ENCODE results near the gene TRPT1. TPM values are rescaled to one million over a fixed set of nuclear protein-coding genes. Genes with fewer than 3 reads are reported as not detected.

TRPT1 gene
- total RNA-seq, 2 experiments from 2014 or later: 40.6 to 49.0 TPM

- no peaks in the 10 kb centered on the region for H3K79me2 ChIP-seq (ENCODE audit: insufficient read depth, low read depth, low read length)
- ChIA-PET POLR2A (no interaction called here), CTCF (ENCODE audit: unreplicated experiment) (no interaction called here)
- H3K4me1 ChIP-seq (ENCODE audit: insufficient read depth, low read length, poor library complexity, severe bottlenecking): peaks cover 25% of the 10 kb centered on the region
- no peak overlapping the region for H3K4me2 ChIP-seq (ENCODE audit: low read length)
- H3K27ac ChIP-seq (ENCODE audit: low read depth, low read length, poor library complexity, severe bottlenecking): no peak overlapping the region
- H3K9me3 ChIP-seq (ENCODE audit: low read length): no peaks in the 10 kb centered on the region
- no peaks in the 10 kb centered on the region for H3K36me3 ChIP-seq (ENCODE audit: insufficient read depth, low read length)
- intact Hi-C loops (cut with micrococcal nuclease; ENCODE audit: unreplicated experiment): no loop called here
- H3K4me3 ChIP-seq (ENCODE audit: low read depth, low read length, poor library complexity, severe bottlenecking): no peak overlapping the region
- BruUV-seq (replicated peaks): no TSS peak
- no peak for DNase-seq (ENCODE audit: low spot score)
- no peaks in the 10 kb centered on the region for H3K9me2 ChIP-seq (ENCODE audit: insufficient read depth, low read length)
- no peak for TF ChIP-seq EZH2phosphoT487 (IDR thresholded peaks at IDR 0.05; ENCODE audit: borderline replicate concordance, low read depth, low read length)
- TF ChIP-seq CTCF (conservative IDR thresholded peaks at IDR 0.05; ENCODE audit: low read length): no peak
- no peaks in the 10 kb centered on the region for H4K20me1 ChIP-seq (ENCODE audit: insufficient read depth, low read length)
- H2AFZ ChIP-seq (ENCODE audit: low read length): no peak overlapping the region
Observed at GRCh38 chr11:64255135-64256128, 29.4 kb upstream of the TRPT1 start.

DNA sequence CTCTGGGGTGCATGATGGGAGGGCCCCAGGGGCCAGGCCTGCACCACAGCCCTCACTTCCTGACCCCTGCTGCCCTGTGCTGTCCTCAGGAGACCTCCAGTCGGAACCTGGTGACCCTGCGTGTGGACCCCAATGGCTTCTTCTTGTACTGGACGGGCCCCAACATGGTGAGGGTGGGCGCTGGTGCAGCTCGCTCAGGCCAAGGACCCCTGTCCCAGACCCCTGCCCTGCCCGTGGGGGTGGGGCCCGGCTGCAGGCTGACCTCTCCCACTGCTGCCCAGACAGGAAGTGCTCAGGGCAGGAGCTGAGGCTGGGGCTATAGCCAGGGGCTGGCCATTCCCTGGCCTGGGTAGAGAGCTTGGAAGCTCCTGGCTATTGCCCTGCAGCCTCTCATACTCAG, 28.3 kb upstream of the TRPT1 start:
- H3K4me1 ChIP-seq (ENCODE audit: insufficient read depth, low read length, poor library complexity, severe bottlenecking): peaks cover 36% of the 10 kb centered on the region
- no peaks in the 10 kb centered on the region for H4K20me1 ChIP-seq (ENCODE audit: insufficient read depth, low read length)
- no peaks in the 10 kb centered on the region for H3K36me3 ChIP-seq (ENCODE audit: insufficient read depth, low read length)
- no peak overlapping the region for H2AFZ ChIP-seq (ENCODE audit: low read length)
- no peak for TF ChIP-seq EZH2phosphoT487 (IDR thresholded peaks at IDR 0.05; ENCODE audit: borderline replicate concordance, low read depth, low read length)
- no peak for TF ChIP-seq CTCF (conservative IDR thresholded peaks at IDR 0.05; ENCODE audit: low read length)
- no TSS peak for BruUV-seq (replicated peaks)
- H3K4me2 ChIP-seq (ENCODE audit: low read length): no peak overlapping the region
- POLR2A ChIA-PET: interaction anchor here (1.1 kb wide), 1 partner anchor 13 kb away, joined by 6 read pairs; no protein-coding TSS in a partner anchor
- H3K4me3 ChIP-seq (ENCODE audit: low read depth, low read length, poor library complexity, severe bottlenecking): no peak overlapping the region
- CTCF ChIA-PET (ENCODE audit: unreplicated experiment): no interaction called here
- H3K9me2 ChIP-seq (ENCODE audit: insufficient read depth, low read length): no peaks in the 10 kb centered on the region
- H3K9me3 ChIP-seq (ENCODE audit: low read length): no peaks in the 10 kb centered on the region
- intact Hi-C loops (cut with micrococcal nuclease; ENCODE audit: unreplicated experiment): no loop called here
- DNase-seq (ENCODE audit: low spot score): no peak
- H3K27ac ChIP-seq (ENCODE audit: low read depth, low read length, poor library complexity, severe bottlenecking): no peak overlapping the region
- H3K79me2 ChIP-seq (ENCODE audit: insufficient read depth, low read depth, low read length): no peaks in the 10 kb centered on the region

DNA sequence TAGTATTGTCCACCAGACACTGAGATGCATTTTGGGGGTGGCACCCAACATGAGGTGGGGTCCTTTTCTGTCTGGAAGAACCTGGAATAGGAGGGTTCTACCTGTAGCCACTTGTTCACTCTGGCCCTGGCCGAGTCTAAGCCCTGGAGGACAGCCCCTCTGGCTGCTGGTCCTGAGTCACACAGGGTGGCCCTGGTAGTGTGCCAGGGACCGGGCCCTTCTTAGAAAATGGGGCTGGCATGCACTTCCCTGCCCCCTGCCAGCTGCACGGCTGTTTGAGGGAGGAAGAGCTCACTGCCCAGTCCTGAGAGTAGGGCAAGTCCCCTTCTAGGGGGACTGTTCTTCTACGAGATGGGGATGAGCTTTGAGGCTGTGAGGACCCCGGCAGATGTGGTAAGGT, 27.5 kb upstream of the TRPT1 start:
- DNase-seq (ENCODE audit: low spot score): no peak
- Histone ChIP-seq H2AFZ (ENCODE audit: low read length) (no peak overlapping the region), H3K27ac (ENCODE audit: low read depth, low read length, poor library complexity, severe bottlenecking) (no peak overlapping the region), H3K79me2 (ENCODE audit: insufficient read depth, low read depth, low read length) (no peaks in the 10 kb centered on the region), H3K9me2 (ENCODE audit: insufficient read depth, low read length) (no peaks in the 10 kb centered on the region), H3K9me3 (ENCODE audit: low read length) (no peaks in the 10 kb centered on the region), H4K20me1 (ENCODE audit: insufficient read depth, low read length) (no peaks in the 10 kb centered on the region), H3K36me3 (ENCODE audit: insufficient read depth, low read length) (no peaks in the 10 kb centered on the region), H3K4me3 (ENCODE audit: low read depth, low read length, poor library complexity, severe bottlenecking) (no peak overlapping the region), H3K4me2 (ENCODE audit: low read length) (no peak overlapping the region), H3K4me1 (ENCODE audit: insufficient read depth, low read length, poor library complexity, severe bottlenecking) (peaks cover 40% of the 10 kb centered on the region)
- BruUV-seq (replicated peaks): no TSS peak
- CTCF ChIA-PET (ENCODE audit: unreplicated experiment): no interaction called here
- intact Hi-C loops (cut with micrococcal nuclease; ENCODE audit: unreplicated experiment): no loop called here
- POLR2A ChIA-PET: interaction anchor here (1.1 kb wide), 1 partner anchor 14 kb away, joined by 6 read pairs; no protein-coding TSS in a partner anchor
- no peak for TF ChIP-seq CTCF (conservative IDR thresholded peaks at IDR 0.05; ENCODE audit: low read length)
- TF ChIP-seq EZH2phosphoT487 (IDR thresholded peaks at IDR 0.05; ENCODE audit: borderline replicate concordance, low read depth, low read length): no peak
